Cortex of kidney (tissue), 1 donor: ENCODE measurements around the gene IL17RB.

Source experiments
- DNase-seq: peaks from one replicate; lab custom pipeline; 2025; lab: John Stamatoyannopoulos, UW

The IL17RB gene

GRCh38 chr3:53829605-53830004 lies 16.8 kb upstream of the IL17RB start:
- no peak for DNase-seq

- no peak for DNase-seq
Measured at GRCh38 chr3:53830944-53831343, 15.4 kb upstream of the IL17RB start.

GRCh38 chr3:53833053-53833645 lies 13.2 kb upstream of the IL17RB start:
- DNase-seq = no peak

GRCh38 chr3:53833700-53834099 lies 12.7 kb upstream of the IL17RB start:
- no peak for DNase-seq

GRCh38 chr3:53834429-53835095 lies 11.8 kb upstream of the IL17RB start:
- no peak for DNase-seq

GRCh38 chr3:53835257-53835656 lies 11.1 kb upstream of the IL17RB start:
- DNase-seq = no peak

GRCh38 chr3:53836084-53836872 lies 10.1 kb upstream of the IL17RB start:
- DNase-seq = no peak

- no peak for DNase-seq
Measured at GRCh38 chr3:53837331-53837730, 9.0 kb upstream of the IL17RB start.

- no peak for DNase-seq
Measured at GRCh38 chr3:53841296-53841695, 5.1 kb upstream of the IL17RB start.

GRCh38 chr3:53842436-53843194 lies 3.8 kb upstream of the IL17RB start:
- no peak for DNase-seq

- DNase-seq = no peak
Measured at GRCh38 chr3:53843195-53844177, 2.9 kb upstream of the IL17RB start.

GRCh38 chr3:53844262-53845102 lies 1.9 kb upstream of the IL17RB start:
- DNase-seq = no peak

- DNase-seq = no peak
Measured at GRCh38 chr3:53845103-53845880, 1.1 kb upstream of the IL17RB start.

- no peak for DNase-seq
Measured at GRCh38 chr3:53845881-53846133, 561 bp upstream of the IL17RB start.

GRCh38 chr3:53846851-53847155 lies 435 bp downstream of the IL17RB start:
- DNase-seq = no peak

- no peak for DNase-seq
Measured at GRCh38 chr3:53849916-53850315, 3.5 kb downstream of the IL17RB start.

GRCh38 chr3:53850895-53851294 lies 4.5 kb downstream of the IL17RB start:
- DNase-seq = no peak

- DNase-seq = no peak
Measured at GRCh38 chr3:53856964-53857363, 10.6 kb downstream of the IL17RB start.

- no peak for DNase-seq
Measured at GRCh38 chr3:53858096-53858741, 11.9 kb downstream of the IL17RB start.
